DOHH2 (cell line): ENCODE data around the gene TRIM25.

Experiments used
- H3F3A ChIP-seq: fragments of 200-600 bp; sonication (generic), shearing (Covaris generic); 2 replicates; pipeline ENCODE4 v1.6.0; 2016; ENCODE audit warnings: antibody characterized with exemption, mild to moderate bottlenecking; ENCODE audit not compliant: control insufficient read depth, insufficient read depth
- H3K27ac ChIP-seq: fragments of 200-600 bp; sonication (generic); 2 replicates; pipeline ENCODE4 v1.5.1; 2014; ENCODE audit warnings: low read depth, mild to moderate bottlenecking, low read length, moderate library complexity
- H3K27me3 ChIP-seq: fragments of 200-600 bp; sonication (generic); 2 replicates; pipeline ENCODE4 v1.6.1; 2014; ENCODE audit warnings: mild to moderate bottlenecking, low read length, mixed read lengths; ENCODE audit not compliant: control insufficient read depth
- H3K36me3 ChIP-seq: fragments of 200-600 bp; sonication (generic); 2 replicates; pipeline ENCODE4 v1.6.1; 2014; ENCODE audit warnings: mild to moderate bottlenecking, low read length, moderate library complexity, mixed read lengths; ENCODE audit not compliant: control insufficient read depth
- H3K4me1 ChIP-seq: fragments of 200-600 bp; sonication (generic); 2 replicates; pipeline ENCODE4 v1.6.1; 2014; ENCODE audit warnings: mild to moderate bottlenecking, low read length, mixed read lengths; ENCODE audit not compliant: control insufficient read depth
- H3K4me2 ChIP-seq: fragments of 200-600 bp; sonication (generic); 2 replicates; pipeline ENCODE4 v1.6.0; 2014; ENCODE audit warnings: mild to moderate bottlenecking, low read length, moderate library complexity
- H3K4me3 ChIP-seq: fragments of 200-600 bp; sonication (generic); 2 replicates; pipeline ENCODE4 v1.5.1; 2014; ENCODE audit warnings: mild to moderate bottlenecking, low read length, mixed read lengths
- H3K79me2 ChIP-seq: fragments of 200-600 bp; sonication (generic); 2 replicates; pipeline ENCODE4 v1.6.1; 2014; ENCODE audit warnings: mild to moderate bottlenecking, low read length, mixed read lengths; ENCODE audit not compliant: control insufficient read depth
- H3K9me2 ChIP-seq: fragments of 200-600 bp; sonication (generic); replicated peaks from 2 replicates; pipeline ENCODE4 v1.6.1; 2014; ENCODE audit warnings: mild to moderate bottlenecking, low read length, mixed read lengths; ENCODE audit not compliant: control insufficient read depth
- H3K9me3 ChIP-seq: fragments of 200-600 bp; sonication (generic); 2 replicates; pipeline ENCODE4 v1.6.1; 2014; ENCODE audit warnings: antibody characterized with exemption, low read length, mixed read lengths; ENCODE audit not compliant: control insufficient read depth, insufficient read depth
- H4K20me1 ChIP-seq: fragments of 200-600 bp; sonication (generic); 2 replicates; pipeline ENCODE4 v1.6.0; 2014; ENCODE audit warnings: low read depth, mild to moderate bottlenecking, antibody characterized with exemption, low read length, moderate library complexity; ENCODE audit not compliant: control insufficient read depth, insufficient read depth
- CTCF ChIP-seq: fragments of 200-600 bp; sonication (generic); IDR thresholded peaks from one replicate; pipeline ENCODE4 v1.5.1; 2014; ENCODE audit warnings: antibody characterized with exemption, mild to moderate bottlenecking, low read depth, low read length; ENCODE audit not compliant: poor library complexity, severe bottlenecking
- EZH2phosphoT487 ChIP-seq: fragments of 200-600 bp; sonication (generic); IDR thresholded peaks from 2 replicates; pipeline ENCODE4 v1.6.1; 2017; ENCODE audit warnings: borderline replicate concordance, mild to moderate bottlenecking, antibody characterized with exemption, low read length, moderate library complexity, mixed read lengths

TRIM25 gene

DNA sequence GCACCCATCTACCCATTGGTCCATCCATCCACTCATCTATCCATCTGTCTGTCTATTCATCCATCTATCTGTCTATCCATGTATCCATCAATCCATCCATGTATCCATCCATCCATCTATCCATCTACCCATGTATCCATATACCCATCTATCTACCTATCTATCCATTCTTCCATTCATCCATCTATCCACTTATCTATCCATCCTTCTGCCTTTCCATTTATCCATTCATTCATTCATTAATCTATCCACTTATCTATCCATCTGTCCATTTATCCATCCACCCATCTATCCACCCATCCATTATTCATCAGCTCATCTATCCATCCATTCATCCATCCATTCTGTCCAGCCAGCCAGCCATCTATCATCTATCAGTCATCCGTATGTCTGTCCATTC lies 21.5 kb downstream of the TRIM25 start:
- no peak overlapping the region for H3K4me3 ChIP-seq
- H3K36me3 ChIP-seq, result peaks cover 90% of the 10 kb centered on the region
- no peaks in the 10 kb centered on the region for H3K9me2 ChIP-seq
- H3K79me2 ChIP-seq, result no peaks in the 10 kb centered on the region
- peaks cover 8% of the 10 kb centered on the region; the same call in 1 of the 2 replicates for H3F3A ChIP-seq
- H3K4me2 ChIP-seq, result no peak overlapping the region
- TF ChIP-seq CTCF (no peak), EZH2phosphoT487 (no peak)
- peaks cover 19% of the 10 kb centered on the region for H3K4me1 ChIP-seq
- H3K27me3 ChIP-seq, result no peaks in the 10 kb centered on the region
- H4K20me1 ChIP-seq, result peaks cover 5% of the 10 kb centered on the region
- H3K9me3 ChIP-seq, result no peaks in the 10 kb centered on the region; the same call in 1 of the 2 replicates
- no peak overlapping the region for H3K27ac ChIP-seq

- Histone ChIP-seq H3K4me3 (no peak overlapping the region), H3K36me3 (peaks cover 88% of the 10 kb centered on the region), H3K9me3 (no peaks in the 10 kb centered on the region; the same call in 1 of the 2 replicates), H3F3A (0 out of 2 replicates have a peak, but pooled peaks cover 5% of the 10 kb centered on the region), H3K27ac (no peak overlapping the region), H3K9me2 (no peaks in the 10 kb centered on the region), H3K27me3 (no peaks in the 10 kb centered on the region), H4K20me1 (peaks cover 2% of the 10 kb centered on the region; the same call in 1 of the 2 replicates), H3K4me2 (no peak overlapping the region), H3K4me1 (peaks cover 13% of the 10 kb centered on the region), H3K79me2 (no peaks in the 10 kb centered on the region)
- peak; percentile 62 for TF ChIP-seq CTCF
- no peak for TF ChIP-seq EZH2phosphoT487
These were observed 22.1 kb downstream of the TRIM25 start for GRCh38 chr17:56891751-56892150.

DNA sequence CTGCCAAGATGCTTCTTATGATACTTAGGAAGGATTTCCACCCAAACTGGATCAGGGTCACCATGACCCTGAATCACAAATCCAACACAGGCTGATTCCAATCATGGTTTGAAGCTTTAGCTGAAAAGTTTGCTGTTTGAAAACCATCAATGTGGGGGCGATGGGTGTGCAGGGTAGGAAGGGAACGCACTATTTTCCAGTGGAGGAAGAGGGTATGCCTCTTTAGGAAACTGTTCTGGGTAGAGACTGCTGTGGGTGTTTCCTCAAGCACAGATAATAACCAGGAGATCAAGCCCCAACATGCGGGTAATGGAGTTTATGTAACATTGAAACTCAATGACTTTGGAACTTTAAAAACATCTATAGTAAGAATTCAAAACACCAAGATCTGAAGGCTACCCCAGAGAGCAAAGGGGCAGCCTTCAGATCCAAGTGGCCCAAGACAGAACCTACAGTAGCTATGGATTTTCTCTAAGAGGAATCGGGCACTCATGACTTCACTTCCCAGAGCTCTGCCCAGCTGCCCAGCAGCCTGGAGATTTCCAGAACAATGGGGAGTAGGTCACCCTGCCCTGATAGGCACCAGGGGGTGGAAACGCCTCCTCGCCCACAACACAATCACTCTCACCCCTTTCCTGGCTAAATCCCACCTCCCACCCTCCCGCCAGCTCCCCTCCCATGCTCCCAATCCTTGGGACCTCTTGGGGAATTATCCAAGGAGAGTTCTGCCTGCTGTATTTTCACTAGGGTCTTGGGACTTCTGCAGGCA lies 22.8 kb downstream of the TRIM25 start:
- H3K36me3 ChIP-seq, result peaks cover 86% of the 10 kb centered on the region
- no peak overlapping the region for H3K27ac ChIP-seq
- H3K9me2 ChIP-seq, result no peaks in the 10 kb centered on the region
- peaks cover 2% of the 10 kb centered on the region; the same call in 1 of the 2 replicates for H4K20me1 ChIP-seq
- H3K4me3 ChIP-seq, result no peak overlapping the region
- H3K4me2 ChIP-seq, result no peak overlapping the region
- H3K79me2 ChIP-seq, result no peaks in the 10 kb centered on the region
- no peaks in the 10 kb centered on the region; the same call in 1 of the 2 replicates for H3K9me3 ChIP-seq
- 0 out of 2 replicates have a peak, but pooled peaks cover 2% of the 10 kb centered on the region for H3F3A ChIP-seq
- no peak for TF ChIP-seq CTCF
- TF ChIP-seq EZH2phosphoT487, result no peak
- H3K27me3 ChIP-seq, result no peaks in the 10 kb centered on the region
- H3K4me1 ChIP-seq, result peaks cover 6% of the 10 kb centered on the region
